ENCODE measurements around the gene KIAA1755. TPM values are rescaled to one million over a fixed set of nuclear protein-coding genes. Genes with fewer than 3 reads are reported as not detected.
A peak's percentile ranks its signal among the peaks of the same experiment; 100 is the strongest.
"Not testable (repeated sequence)": the region's sequence is repeated elsewhere in the genome, so short reads cannot be mapped to it uniquely, and the experiment has no call there.

The KIAA1755 gene
- total RNA-seq, 1 donor from 2014 or later = 0.16 TPM

DNA sequence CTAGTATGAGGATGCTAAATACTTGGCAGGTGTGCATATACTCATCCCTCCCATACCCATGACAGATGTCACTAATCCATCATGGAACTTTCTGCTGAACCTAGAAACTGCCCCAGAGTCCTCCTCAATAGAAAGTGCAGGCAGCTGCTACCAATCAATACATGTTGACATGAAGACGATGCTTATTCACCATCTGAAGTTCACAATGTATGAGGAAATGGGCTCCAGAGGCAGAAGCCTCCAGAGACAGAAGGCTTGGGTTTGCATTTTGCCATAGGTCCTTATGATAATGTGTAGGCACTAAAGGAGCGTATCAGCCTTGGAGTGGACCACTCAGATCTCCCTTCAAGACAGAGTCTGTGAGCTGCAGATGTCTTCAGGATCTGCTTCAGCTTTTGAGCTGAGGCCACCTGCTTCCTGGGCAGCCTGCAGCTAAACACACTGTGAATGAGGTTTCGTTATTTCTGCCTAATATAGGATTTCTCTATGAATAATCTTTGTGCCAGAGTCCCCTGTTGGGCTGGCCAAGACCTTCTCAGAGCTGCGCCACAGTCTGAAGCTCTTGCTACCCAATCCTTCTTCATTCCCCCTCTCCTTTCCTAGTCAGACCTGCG, 7.5 kb upstream of the KIAA1755 start:
- no peak for DNase-seq (ENCODE audit: low read depth)

DNA sequence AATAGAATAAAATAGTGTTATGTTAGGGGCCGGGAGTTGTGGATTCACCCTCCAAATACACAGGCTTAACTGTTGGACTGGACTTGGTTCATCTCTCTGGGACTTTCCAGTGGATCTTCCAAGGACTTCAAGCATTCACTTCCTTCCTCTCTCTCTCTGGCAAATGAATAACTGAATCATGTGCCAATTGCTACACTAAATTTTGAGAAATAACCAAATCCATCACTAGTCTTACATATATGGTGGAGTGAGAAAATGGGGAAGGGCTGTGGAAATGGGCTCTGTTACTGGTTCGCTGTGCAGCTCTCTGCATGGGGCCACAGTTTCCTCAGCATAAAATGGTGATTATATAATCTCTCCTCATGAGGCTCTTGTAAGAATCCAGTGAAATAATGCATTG, 6.8 kb upstream of the KIAA1755 start:
- DNase-seq (ENCODE audit: low read depth) = no peak

DNA sequence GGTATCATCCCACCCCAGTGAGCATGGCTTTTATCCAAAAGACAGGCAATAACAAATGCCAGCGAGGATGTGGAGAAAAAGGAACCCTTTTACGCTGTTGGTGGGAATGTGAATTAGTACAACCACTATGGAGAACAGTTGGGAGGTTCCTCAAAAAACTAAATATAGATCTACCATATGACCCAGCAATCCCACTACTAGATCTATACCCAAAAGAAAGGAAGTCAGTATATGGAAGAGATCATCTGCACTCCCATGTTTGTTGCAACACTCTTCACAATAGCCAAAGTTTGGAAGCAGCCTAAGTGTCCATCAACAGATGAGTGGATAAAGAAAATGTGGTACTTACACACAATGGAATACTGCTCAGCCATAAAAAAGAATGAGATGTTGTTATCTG, 5.9 kb upstream of the KIAA1755 start:
- DNase-seq (ENCODE audit: low read depth) = no peak

DNA sequence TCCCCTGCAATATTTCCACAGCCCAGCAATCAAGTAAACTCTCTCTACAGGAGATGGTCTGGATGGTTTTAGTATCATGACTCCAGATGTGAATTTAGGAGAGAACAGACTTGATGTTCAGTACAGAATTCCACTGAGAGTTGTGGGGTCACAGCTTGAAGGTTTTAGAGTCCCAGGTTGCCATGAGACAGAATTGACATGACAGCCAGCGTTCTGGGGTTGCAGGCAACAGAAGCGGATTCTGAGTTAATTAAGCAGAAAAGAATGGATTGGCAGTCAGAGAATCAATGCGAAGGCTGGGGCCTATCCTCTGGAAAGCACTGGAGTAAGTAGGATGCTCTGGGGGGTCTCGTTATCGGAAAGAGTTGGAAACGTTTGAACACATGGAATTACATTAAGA, 2.4 kb upstream of the KIAA1755 start:
- DNase-seq (ENCODE audit: low read depth) = no peak

DNA sequence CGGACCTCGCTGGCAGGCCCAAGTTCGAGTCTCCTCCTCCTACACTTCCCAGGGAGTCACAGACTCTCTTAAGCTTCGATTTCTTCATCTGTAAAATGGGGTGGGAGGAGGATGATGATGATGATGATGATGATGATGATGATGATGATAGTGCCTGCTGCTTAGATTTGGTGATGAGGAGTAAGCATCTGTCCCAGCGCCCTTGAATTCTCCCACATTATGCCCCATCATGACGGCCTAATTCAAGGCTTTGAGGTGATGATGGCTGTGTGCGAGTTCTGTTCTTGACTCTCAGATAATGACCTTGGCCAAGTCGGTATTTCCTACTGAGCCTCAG, 487 bp upstream of the KIAA1755 start:
- no peak for DNase-seq (ENCODE audit: low read depth)

DNA sequence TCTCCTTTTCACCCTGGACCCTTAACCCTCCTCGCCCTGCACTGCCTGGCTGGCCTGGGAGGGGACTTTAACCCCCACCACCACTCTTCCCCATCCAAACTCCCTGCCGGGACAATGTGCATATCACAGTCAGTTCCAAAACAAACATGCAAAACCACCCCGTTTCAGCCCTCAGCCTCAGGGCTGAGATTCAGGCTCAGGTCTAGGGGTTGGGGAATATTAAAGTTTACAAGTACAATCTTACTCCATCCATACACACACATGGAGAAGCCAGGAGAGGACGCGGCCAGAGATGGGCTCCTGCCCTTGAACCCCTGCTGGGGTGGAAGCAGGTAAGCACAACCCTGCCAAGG, 534 bp downstream of the KIAA1755 start:
- DNase-seq (ENCODE audit: low read depth) = no peak

DNA sequence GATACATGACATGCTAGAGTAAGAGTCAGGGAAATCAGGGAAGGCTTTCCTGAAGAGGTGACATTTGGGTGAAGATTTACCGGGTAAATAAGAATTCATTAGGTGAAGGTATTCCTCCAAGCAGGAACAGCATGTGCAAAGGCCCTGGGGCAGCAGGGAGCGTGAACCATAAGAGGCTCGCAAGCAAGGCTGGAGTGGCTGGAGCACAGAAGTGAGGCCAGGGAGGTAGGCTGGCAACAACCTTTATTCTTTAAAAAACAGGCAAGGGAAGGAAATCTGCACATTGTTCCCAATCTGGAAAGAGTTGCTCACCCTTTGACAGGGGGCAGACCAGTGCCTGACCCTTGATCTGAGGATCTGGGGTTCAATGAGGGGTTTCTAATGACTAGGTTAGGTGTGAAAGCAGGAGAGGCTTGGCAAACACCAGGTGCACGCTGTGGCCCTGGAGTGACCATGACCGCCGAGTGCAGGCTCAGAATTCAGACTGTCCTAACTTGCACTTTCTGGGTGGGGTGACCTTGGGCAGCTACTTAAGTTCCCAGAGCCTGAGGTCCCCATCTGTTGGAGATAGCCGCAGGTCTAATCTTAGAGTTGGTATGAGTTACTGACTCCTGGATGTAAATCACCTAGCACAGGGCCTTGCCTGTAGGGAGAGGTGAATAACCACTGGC, 1.9 kb downstream of the KIAA1755 start:
- no peak for DNase-seq (ENCODE audit: low read depth)

DNA sequence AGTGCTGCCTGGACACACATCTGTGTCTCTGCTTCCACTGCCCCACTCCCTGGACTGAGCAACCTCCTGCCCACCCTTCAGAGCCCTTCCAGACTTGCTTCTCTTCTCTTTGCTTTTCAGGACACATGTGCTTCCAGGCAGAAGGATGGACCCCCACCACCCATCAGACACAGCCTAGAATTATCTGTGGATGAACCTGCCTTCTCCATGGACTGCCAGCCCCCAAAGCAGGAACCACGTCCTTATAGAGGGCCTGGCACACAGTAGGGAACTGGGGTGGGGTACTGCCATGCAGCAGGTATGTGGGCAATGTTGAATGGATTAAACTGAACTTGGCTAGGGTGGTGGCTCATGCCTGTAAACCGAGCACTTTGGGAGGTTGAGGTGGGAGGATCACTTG, 3.6 kb downstream of the KIAA1755 start:
- no peak for DNase-seq (ENCODE audit: low read depth)

DNA sequence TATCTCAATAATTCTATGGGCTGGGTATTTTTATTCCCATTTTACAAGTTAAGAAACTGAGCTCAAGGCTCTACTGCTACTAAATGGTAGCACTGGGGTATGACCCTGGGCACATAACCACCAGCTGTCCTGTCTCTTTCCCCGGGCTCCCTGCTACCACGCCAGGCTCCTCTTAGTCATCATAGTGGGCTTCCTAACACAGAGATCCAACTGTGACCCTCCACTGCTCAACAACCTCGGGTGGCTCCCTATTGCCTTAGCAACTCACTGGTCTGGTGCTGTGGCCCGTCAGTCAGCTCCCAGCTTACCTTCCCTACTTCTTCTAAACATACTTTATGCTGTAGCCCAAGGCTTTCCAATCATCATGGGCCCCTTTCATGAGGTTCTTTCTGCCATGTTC, 4.5 kb downstream of the KIAA1755 start:
- no peak for DNase-seq (ENCODE audit: low read depth)

DNA sequence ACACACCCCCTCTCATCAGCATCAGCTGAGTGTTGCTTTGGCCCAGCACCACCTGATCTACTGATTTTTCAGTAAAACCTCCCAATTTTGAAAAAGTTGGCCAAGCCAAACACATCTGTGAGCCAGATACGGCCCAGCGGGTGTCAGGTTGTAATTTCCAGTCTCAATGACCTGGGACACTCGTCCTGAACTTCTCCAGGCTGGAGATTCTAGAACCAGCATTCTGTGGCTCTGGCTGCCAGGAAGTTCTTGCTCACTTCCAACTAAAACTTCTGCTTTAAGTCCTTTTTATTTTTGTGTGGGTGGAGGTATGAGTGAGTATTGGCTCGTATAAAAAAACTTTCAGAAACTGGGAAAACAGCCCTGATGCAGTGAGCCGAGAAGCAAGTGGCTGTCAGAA, 5.1 kb downstream of the KIAA1755 start:
- no peak for DNase-seq (ENCODE audit: low read depth)

DNA sequence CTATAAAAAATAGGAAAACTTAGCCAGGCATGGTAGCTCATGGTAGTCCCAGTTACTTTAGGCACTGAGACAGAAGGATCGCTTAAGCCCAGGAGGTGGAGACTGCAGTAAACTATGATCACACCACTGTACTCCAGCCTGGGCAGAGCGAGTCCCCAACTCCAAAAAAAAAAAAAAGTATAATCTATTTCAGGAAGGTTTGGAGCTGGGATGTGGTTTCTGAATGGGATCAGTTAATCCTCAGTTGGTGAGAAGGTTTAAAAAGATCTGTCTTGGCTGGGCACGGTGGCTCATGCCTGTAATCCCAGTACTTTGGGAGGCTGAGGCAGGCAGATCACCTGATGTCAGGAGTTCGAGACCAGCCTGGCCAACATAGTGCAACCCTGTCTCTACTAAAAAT, 5.9 kb downstream of the KIAA1755 start:
- DNase-seq (ENCODE audit: low read depth) = peak; percentile 26

DNA sequence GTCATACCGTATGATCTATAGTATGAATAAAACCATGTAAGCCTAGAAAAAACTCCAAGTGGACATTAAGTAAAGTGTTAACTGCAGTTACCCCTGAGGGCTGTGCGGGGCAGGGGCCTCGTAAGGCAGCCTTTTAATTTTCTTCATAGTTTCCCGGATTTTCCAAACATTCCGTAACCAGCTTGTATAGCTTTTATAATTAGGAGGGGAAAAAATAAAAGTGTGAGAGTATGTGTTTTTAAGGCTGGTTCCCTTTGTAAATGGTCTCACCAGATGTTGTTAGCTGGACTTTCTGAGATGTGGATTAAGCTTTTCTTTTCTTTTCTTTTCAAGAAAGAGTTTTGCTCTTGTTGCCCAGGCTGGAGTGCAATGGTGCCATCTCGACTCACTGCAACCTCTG, 7.0 kb downstream of the KIAA1755 start:
- DNase-seq (ENCODE audit: low read depth) = no peak

DNA sequence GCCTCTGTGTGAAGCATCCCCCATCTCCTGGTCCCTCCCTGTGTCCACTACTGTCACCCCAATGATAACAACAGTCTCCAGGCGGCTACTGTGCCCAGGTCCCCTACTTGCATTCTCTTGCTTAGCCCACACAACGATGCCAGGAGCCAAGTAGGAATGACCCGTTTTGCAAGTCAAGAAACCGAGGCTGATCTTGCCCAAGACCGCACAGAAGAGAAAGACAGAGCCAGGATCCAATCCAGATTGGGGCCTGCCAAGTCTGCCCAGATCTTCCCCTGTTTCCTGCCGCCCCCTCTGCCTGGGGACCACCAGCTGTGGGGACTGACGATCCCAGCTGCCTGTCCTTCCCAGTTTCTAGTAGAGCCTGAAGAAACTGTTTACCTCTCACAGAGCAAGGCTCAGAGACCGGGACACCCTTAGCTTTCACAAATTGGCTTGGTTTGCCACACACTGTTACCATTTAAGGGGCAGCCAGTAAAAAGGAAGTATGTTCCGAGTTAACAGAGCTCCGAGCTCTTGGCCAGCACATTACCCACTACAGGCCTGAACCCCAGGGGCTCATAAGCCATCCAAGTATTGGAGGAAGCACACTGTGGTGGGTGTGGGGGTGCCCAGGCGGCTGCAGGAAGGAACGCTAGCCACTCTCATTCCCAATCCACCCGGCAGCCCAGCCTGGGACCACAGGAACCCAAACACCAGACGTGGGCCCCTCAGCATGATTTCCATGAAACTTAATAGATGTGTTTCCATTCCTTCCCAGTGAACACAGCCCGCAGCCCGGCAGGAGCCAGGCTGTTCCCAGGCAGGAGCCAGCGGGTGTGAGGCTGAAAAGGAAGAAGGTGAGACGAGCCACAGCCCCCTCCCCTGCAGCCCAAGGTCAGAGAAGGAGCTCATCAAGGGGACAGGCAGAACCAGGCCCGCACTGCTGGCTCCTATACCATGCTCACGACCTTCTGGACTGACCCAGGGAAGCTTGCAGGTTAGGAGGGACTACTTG, 7.9 kb downstream of the KIAA1755 start:
- DNase-seq (ENCODE audit: low read depth) = no peak

DNA sequence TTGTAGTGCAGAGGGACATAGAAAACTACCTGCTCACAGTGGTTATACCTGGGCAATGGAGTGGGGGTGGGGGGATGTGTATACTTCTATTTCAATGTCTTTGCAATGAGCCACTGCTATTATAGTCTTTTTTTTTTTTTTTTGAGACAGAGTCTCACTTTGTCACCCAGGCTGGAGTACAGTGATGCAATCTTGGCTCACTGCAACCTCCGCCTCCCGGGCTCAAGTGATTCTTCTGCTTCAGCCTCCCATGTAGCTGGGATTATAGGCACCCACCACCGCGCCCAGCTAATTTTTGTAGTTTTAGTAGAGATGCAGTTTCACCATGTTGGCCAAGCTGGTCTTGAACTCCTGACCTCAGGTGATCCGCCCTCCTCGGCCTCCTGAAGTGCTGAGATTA, 9.1 kb downstream of the KIAA1755 start:
- not testable (repeated sequence) for DNase-seq (ENCODE audit: low read depth)

DNA sequence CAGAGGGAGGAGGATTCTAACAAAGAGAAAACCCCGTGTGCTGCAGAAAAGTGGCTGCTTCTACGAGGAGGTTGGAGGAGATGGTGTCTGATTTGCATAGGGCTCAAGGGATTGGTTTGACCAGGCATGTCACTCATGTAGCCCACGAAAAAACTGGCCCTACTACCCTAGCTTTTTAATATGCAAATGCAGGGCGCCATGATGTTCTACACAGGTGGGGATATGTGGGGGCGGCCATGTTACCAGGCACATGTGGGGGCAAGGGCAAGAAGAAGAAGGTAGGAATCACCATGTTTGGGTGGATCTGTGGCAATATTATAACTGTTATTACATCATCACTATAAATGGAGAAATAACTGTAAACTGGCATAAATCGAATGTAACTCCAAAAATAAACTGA, 9.9 kb downstream of the KIAA1755 start:
- DNase-seq (ENCODE audit: low read depth) = no peak

DNA sequence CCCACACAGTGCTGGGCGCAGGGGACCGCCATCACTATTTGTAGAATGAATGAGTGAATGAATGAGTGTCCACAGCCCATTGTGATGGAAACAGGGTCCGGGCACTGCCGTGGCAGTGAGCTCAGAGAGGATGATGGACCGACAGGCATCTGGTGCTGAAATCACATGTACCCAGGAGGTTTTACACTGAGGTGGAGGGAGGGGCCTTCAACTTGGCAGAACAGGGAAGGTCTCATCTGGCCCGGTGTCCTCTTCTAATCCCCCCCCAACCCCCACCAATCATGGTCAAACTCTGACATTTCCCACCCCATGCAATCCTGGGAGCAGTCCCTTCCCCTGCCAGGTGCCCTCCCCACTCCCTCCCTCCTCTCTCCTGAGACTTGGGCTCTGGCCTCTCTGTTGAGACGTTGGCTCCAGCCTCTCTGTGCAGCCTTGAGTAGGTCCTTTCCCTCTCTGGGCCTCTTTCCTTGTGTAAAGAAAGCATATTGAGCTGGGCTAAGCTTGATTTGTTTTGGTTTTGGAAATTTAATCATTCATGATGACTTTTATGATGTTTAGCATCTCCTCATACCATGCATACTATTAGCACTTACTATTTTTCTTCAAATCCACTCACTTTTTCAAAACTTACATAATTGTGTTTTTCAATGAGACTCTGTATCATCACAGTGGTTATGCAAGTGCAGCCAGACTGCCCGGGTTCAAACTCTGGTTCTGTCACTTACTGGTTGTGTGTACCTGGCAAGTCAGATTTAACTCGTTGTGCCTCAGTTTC, 10.8 kb downstream of the KIAA1755 start:
- DNase-seq (ENCODE audit: low read depth) = no peak

DNA sequence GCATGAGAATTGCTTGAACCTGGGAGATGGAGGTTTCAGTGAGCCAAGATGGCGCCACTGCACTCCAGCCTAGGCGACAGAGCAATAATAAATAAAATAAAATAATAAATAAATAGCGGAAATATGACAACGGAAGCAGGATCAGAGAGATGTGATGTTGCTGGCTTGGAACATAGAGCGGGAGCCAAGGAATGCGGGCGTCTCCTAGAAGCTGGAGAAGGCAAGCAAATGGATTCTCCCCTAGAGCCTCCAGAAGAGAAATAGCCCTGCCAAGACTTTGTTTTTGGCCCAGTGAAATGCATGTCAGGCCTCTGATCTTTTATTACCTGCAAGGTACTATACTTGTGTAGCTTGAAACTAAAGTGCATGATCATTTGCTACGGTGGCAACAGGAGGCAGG, 12.4 kb downstream of the KIAA1755 start:
- DNase-seq (ENCODE audit: low read depth) = no peak

DNA sequence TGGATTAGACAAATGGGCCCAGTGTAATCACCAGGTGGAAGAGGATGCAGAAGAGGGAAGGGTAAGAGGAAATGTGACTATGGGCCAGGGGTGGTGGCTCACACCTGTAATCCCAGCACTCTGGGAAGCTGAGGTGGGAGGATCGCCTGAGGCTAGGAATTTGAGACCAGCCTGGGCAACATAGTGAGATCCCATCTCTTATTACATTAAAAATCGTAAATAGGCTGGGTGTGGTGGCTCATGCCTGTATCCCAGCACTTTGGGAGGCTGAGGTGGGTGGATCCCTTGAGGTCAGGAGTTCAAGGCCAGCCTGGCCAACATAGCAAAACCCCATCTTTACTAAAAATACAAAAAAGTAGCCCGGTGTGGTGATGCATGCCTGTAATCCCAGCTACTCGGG, 12.8 kb downstream of the KIAA1755 start:
- DNase-seq (ENCODE audit: low read depth) = not testable (repeated sequence)

DNA sequence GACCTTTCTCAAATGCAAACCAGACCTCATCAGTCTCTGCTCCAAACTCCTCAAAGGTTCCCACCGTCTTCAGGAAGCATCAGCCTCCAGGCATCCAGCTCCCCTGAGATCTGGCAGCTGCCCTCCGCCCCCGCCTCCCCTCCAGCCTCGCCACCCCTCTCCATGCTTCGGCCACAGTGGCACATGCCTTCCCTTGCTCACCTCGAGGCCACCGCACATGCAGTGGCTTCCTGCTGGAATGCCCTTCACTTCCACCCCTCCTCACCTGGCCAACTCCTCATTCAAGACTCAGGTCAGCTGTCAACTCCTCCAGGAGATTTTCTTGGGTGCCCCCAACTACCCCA, 13.4 kb downstream of the KIAA1755 start:
- DNase-seq (ENCODE audit: low read depth) = no peak

DNA sequence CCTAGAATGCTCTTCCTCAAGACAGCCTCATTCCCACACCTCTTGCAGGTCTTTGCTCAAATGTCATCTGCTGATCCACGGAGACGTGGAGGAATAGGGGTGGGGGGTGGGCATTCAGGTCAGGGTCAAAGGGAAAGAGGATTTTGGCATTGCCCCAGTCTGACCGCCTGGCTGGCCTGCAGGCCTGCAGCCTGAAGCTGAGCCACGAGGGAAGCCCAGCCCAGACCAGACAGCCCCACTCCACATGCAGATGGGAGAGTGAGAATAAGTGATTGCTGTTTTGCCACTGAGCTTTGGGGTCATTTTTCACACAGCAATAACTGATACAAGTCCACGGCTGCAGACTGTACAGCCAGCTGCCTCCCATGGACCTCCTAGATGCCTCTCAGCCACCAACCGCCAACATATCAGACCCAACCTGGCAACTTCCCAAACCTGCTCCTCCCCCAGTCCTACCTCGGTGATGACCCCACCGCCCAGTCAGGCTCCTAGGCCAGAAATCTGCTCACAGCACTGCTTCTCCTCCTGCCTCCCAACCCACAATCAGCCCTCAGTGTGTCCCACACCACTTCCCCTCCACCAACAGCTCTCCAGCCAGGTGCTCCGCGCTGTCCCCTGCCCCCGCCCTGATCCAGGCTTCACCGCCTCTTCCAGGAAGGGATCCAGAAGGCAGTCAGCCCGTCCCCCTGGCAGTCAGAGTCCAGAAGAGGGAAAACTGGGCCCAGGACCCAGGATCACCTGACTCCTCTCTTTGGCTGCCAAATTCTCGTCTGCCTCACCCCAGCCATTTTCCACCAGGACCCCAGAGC, 14.0 kb downstream of the KIAA1755 start:
- no peak for DNase-seq (ENCODE audit: low read depth)

DNA sequence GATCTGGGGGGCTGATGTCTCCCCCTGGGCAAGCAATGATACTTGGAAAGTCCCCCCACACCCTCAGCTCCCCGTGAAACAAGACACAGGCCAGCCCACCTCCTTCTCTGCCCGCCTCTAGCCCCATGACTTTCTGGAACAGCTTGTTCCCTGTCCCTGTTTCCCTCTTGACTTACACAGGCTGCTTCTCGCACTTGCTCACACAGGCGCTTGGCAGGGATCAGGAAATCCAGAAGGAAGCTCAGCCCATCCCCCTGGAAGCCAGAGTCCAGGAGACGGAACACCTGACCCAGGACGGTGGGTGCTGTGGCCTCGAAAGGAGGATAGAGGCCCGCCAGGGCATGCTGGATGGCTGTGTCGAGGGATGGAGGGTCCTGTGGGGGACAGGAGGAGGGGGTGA, 14.8 kb downstream of the KIAA1755 start:
- DNase-seq (ENCODE audit: low read depth) = no peak

Data from myocyte (in vitro differentiated cells).